Measurements from ENCODE around the gene HOXC5.

HOXC5 gene

DNA sequence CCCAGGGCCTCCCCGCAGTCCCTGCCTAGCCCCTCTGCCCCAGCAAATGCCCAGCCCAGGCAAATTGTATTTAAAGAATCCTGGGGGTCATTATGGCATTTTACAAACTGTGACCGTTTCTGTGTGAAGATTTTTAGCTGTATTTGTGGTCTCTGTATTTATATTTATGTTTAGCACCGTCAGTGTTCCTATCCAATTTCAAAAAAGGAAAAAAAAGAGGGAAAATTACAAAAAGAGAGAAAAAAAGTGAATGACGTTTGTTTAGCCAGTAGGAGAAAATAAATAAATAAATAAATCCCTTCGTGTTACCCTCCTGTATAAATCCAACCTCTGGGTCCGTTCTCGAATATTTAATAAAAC lies 2.4 kb upstream of the HOXC5 start:
- Mint-ChIP-seq H3K36me3 (no peaks in the 10 kb centered on the region), H3K27ac (no peak overlapping the region), H3K27me3 (peaks cover 94% of the 10 kb centered on the region), H3K9me3 (no peaks in the 10 kb centered on the region), H3K4me3 (no peak overlapping the region), H3K4me1 (peaks cover 43% of the 10 kb centered on the region)
- no peak for ATAC-seq

DNA sequence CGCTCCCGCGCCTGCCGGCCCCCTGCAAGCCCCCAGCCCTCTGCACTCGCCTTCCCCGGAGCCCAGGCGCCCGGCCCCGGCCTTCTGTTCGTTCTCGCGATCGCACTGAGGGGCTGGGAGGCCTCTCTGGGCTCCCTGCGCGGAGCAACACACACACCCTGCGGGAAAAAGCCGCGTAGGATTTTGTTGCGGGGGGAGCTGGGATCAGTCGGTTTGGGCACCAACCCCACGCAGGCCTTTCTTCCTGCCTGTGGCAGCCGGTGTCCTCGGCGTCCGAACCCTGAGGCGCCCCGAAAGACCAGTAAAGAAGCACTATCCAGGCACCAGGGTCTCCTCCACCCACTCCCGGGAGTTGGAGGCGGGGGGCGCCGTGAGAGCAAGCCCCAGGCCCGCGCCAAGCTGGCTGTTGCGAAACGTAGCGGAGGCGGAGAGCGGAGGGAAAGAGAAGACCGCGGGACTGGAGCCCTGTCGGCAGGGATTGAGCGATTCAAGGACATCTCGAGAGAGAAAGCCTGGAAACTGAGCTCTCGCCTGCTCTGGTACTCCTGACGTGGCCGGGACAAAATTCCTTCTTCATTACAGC lies 1.9 kb upstream of the HOXC5 start:
- Mint-ChIP-seq H3K4me3 (no peak overlapping the region), H3K27me3 (peaks cover 94% of the 10 kb centered on the region), H3K27ac (no peak overlapping the region), H3K4me1 (peaks cover 39% of the 10 kb centered on the region), H3K36me3 (no peaks in the 10 kb centered on the region), H3K9me3 (no peaks in the 10 kb centered on the region)
- ATAC-seq: no peak

DNA sequence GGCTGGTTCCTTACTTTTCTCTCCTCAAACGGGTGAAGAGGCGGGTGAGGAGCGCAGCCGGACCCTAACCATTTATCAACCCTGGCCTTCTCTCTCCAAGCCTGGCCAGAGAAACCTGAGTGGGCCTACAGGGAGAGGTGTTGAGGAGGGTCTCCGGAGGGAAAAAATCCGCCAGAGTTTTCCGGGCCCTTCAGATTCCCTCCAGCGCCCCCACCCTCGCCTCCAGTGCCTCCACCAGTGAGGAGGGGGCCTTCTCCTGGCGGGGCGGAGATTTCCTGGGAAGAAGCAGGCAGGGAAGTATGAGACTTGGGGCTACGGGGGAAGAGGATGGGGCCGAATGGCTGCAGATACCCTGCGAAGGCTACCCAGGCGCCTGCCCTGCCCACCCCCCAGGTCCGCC lies 1.4 kb upstream of the HOXC5 start:
- Mint-ChIP-seq H3K4me1 (peaks cover 36% of the 10 kb centered on the region), H3K27me3 (peaks cover 94% of the 10 kb centered on the region), H3K27ac (no peak overlapping the region), H3K9me3 (no peaks in the 10 kb centered on the region), H3K36me3 (no peaks in the 10 kb centered on the region), H3K4me3 (no peak overlapping the region)
- ATAC-seq: no peak

DNA sequence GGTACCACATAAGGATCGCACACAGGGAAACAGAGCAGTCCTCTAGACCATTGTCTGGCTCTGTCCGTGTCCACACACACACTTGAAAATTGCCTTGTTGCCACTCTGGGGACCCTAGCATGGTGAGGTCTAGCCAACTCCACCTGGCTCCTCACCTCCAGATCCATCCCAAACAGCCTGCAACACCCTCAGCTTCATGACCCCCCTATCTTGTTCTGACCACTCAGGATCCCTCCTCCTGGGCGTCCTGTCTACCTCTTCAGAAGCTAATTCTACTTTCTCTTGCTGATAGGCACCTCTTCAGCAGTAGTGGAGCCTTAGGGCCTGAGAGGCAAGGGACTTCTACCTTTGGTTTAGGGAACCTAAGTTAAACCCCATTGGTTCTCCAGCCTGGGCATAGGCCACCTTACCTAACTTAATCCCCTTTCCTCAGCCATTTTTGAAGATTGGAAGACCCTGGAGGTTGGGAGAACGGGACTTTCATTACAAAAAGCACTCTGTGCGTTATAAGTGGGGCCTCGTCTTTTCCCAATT lies 697 bp upstream of the HOXC5 start:
- no peak for ATAC-seq
- Mint-ChIP-seq H3K27me3 (peaks cover 94% of the 10 kb centered on the region), H3K27ac (no peak overlapping the region), H3K4me3 (no peak overlapping the region), H3K4me1 (peaks cover 32% of the 10 kb centered on the region), H3K9me3 (no peaks in the 10 kb centered on the region), H3K36me3 (no peaks in the 10 kb centered on the region)

DNA sequence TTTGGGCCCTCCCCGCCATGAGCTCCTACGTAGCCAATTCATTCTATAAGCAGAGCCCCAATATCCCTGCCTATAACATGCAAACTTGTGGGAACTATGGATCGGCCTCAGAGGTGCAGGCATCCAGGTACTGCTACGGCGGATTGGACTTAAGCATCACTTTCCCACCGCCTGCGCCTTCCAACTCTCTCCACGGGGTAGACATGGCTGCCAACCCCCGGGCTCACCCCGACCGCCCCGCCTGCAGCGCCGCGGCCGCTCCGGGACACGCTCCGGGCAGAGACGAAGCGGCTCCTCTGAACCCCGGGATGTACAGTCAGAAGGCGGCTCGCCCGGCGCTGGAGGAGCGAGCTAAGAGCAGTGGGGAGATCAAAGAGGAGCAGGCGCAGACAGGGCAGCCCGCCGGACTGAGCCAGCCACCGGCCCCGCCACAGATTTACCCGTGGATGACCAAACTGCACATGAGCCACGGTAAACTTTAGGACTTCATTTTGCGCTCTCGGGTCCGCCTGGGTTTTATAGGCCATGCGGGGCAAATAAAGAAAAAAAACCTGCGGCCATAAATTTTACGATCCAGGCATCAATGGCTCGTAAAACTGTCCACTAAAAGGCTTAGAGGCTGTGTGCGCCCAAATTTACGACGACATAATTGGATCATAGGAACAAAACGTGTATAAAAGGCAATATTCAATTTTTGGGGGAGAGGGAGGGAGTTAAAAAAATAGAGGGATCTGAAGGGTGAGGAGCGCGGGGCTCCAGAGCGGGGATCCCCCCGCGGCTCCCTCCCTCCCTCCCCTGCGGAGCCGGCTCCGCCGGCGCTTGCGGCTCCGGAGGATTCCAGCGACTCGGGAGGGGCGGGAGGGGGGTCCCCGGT lies 493 bp downstream of the HOXC5 start:
- Mint-ChIP-seq H3K36me3 (no peaks in the 10 kb centered on the region), H3K27ac (no peak overlapping the region)
- ATAC-seq: no peak

DNA sequence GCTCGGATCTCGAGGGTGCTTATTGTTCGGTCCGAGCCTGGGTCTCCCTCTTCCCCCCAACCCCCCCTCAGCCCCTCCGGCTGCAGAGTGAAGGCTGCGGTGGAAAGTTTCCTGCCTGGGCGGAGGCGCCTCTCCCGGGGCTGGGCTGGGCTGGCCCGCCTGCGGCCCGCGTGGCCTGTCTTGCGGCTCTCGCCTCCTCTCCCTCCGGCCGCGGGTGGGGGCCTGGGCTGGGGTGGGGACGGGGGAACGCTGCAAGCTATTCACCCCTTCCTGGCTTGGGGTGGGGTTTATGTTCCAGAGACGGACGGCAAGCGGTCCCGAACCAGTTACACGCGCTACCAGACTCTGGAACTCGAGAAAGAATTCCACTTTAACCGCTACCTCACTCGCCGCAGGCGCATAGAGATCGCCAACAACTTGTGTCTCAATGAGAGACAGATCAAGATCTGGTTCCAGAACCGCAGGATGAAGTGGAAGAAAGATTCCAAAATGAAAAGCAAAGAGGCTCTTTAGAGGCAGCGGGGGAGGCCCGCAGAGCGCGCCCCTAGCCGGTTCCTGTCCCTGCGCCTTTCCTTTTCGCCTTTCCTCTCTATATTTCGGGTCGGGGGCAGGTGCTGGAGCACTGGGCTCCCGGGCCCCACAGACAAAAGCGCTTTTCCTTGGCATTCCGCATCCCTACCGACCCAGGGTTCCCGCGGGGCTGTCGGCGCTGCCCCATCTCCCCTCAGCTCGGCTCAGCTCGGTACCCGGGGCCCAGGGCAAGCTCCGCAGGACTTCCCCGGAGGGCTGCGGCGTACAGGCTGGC lies 1.3 kb downstream of the HOXC5 start:
- H3K9me3 Mint-ChIP-seq: no peaks in the 10 kb centered on the region
- peaks cover 95% of the 10 kb centered on the region for H3K27me3 Mint-ChIP-seq
- peak overlapping the region; percentile 61 for H3K4me3 Mint-ChIP-seq
- H3K4me1 Mint-ChIP-seq: peaks cover 26% of the 10 kb centered on the region
- peak; percentile 18 for ATAC-seq
- no peak overlapping the region for H3K27ac Mint-ChIP-seq
- no peaks in the 10 kb centered on the region for H3K36me3 Mint-ChIP-seq

More for the DNA sequence above, 493 bp downstream of the HOXC5 start:
- Mint-ChIP-seq H3K9me3 (no peaks in the 10 kb centered on the region), H3K4me3 (peak overlapping the region; percentile 68), H3K4me1 (peaks cover 26% of the 10 kb centered on the region), H3K27me3 (peaks cover 94% of the 10 kb centered on the region)

DNA sequence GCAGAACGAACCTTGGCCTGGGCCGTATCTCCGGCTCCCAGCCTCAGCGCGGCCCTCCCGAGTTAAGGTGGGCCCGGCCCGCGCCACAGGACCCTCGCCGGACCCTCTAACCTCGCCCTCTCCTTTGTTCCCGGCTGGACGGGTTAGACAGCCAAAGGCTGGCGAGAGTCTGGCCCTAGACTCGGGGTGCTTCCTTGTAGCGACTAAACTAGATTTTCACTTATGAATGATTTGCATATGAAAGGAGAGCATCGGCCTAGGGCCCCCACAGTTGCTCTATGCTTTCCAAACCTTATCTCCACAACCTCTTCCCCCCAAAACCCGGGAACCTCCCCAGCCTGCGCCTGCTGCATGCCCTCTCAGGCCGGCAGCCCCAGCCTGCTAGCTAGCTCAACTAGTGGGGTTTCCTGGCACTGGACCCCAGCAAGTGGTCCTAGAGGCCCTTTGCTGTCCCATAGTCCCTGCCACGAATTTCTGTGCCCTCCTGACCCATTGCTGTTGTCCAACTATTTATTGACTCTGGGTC lies 2.0 kb downstream of the HOXC5 start:
- H3K4me3 Mint-ChIP-seq: peak overlapping the region; percentile 42
- H3K9me3 Mint-ChIP-seq: no peaks in the 10 kb centered on the region
- H3K36me3 Mint-ChIP-seq: no peaks in the 10 kb centered on the region
- peaks cover 26% of the 10 kb centered on the region for H3K4me1 Mint-ChIP-seq
- H3K27ac Mint-ChIP-seq: no peak overlapping the region
- no peak for ATAC-seq
- peaks cover 95% of the 10 kb centered on the region for H3K27me3 Mint-ChIP-seq

DNA sequence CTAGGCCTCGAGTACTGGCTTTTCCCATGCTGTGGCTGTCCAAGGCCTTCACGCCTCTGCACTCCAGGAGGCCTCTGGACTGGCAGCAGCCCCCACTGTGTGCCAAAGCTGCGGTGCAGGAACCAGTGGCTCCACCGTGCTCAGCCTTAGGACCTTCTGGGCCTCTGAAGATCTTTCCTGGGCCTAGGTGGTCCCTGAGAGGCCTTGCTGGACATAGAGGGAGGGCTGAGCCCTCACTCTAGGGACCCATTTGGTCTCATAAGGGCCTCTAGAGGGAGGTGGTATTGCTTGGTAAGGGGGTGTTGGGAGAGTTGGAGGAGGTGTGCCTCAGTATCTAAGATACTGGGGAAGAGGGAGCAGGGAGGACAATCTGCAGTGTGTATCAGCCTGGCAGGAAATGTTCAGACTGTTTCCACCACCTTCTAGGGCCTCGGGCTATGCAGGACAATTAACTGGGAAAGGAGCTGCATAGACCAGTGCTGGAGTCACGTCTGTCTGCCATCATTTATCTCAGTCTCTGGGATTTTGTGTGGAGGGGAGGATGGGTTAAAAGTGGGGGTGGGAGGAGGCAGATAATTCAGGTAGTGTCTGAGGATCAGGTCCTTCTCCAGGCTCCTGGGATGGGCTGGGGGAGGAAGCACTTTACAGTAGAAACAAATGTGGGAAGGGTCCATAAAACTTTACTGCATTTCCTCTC lies 2.9 kb downstream of the HOXC5 start:
- no peak overlapping the region for H3K4me3 Mint-ChIP-seq
- ATAC-seq: no peak
- H3K4me1 Mint-ChIP-seq: peaks cover 26% of the 10 kb centered on the region

DNA sequence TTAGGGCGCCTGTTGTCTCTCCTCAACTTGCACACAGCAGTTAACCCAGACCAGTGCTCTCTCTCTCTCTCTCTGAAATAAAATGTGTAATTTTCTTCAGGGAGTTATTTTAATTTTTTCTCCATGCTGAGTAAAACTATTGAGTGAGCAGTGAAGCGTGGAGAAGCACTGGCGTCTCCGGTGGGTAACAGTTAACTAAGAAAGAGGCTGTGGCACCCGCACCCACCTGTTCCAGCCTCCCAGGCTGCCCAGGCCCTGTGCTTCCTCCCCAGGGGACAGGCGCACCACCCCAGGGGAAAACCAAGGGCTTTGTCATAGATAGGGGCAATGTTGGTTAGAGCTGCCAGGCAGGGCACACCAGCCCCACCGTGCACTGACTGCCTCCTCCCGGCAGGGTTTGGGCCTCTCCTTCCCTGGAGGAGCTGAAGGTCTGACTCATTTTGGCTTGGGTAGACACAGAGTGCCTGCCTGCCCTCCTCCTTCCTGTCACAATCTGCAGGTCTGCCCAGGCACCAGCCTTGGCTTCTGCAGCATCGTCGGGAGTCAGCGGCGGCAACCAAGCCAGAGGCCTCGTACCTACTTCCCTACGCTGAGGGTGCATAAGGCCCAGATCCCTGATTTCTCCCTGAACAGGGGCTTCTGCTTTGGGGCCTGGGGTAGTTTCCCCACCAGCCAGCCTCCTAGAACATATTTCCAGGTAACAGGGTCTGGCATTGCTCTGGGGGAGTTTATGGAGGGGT lies 3.9 kb downstream of the HOXC5 start:
- ATAC-seq: peak; percentile 44
- Mint-ChIP-seq H3K9me3 (no peaks in the 10 kb centered on the region), H3K36me3 (no peaks in the 10 kb centered on the region), H3K4me3 (no peak overlapping the region), H3K4me1 (peaks cover 26% of the 10 kb centered on the region), H3K27me3 (peaks cover 95% of the 10 kb centered on the region), H3K27ac (no peak overlapping the region)

More for the DNA sequence above, 2.9 kb downstream of the HOXC5 start:
- peaks cover 95% of the 10 kb centered on the region for H3K27me3 Mint-ChIP-seq
- H3K36me3 Mint-ChIP-seq: no peaks in the 10 kb centered on the region
- H3K27ac Mint-ChIP-seq: no peak overlapping the region
- H3K9me3 Mint-ChIP-seq: no peaks in the 10 kb centered on the region

DNA sequence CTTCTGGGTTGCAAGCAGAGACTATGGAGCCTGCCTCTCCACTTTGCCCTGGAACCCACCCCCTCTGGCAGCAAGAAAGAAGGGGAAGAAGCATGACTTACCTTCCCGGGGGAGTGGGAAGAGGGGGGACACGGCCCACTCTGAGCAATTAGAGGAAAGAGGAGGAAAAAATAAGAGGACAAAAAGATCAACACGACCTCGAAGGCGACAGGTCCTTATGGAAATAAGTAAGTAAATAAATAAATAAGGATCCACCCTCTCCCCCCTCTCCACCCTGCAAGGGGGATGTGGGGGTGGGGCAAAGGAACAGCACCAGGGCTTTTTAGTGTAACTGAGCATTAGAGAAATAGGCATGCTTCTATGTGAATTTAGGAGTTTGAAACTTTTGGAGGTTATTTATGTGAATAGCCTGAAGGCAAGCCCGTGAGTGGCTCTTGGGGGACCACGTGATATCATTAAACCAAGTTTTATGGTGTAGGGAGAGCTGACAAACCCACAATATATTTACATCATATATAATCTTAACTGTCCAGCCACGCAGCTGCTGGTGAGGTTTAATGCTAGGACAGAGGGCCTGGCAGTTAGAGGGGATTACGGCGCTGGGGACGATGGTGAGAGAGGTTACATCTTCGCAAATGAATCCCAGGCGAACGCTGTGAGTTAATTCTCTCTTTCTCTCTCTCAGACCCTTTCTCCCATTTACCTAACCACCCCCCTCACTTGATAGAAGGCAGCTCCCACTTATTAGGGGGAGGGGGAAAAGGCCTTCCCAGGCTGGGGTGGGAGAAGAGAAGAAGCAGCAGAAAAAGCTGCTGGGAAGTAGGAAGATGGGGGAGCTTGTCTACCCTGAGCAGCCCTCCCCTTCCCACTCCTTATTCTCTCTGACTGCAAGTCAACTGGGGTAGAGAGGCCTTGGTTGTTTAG lies 4.8 kb downstream of the HOXC5 start:
- Mint-ChIP-seq H3K9me3 (no peaks in the 10 kb centered on the region), H3K4me3 (no peak overlapping the region), H3K4me1 (peaks cover 21% of the 10 kb centered on the region), H3K36me3 (no peaks in the 10 kb centered on the region), H3K27me3 (peaks cover 95% of the 10 kb centered on the region), H3K27ac (no peak overlapping the region)
- ATAC-seq: no peak

DNA sequence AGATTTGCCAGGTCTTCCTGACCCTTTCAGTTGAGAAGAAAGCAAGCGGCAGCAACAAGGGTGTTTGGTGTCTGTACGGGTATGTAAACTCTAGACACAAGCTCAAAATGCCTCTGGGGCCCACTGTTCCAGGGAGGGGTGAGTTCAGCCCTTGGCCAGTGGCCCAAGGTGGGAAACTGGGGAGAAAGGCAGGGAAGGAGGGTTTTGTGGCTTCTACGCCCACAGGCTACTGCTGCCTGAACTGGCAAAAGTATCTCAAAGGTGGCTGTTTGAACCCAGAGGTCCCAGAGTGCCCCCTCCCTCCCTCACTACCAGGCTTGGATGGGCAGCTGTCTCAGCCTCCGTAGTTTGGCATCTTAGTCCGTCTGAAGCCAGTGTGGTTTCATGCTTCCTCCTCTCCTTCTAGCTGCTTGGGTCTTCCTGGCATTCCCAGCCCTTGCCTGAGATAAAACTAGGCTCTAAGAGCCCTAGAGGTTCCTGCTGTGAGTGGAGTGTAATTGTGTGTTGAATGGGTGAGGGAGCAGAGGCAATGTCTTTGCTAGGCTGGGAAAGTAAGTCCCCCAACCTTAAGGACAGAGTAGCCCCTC lies 5.5 kb downstream of the HOXC5 start:
- H3K4me1 Mint-ChIP-seq: peaks cover 14% of the 10 kb centered on the region
- peaks cover 95% of the 10 kb centered on the region for H3K27me3 Mint-ChIP-seq
- no peaks in the 10 kb centered on the region for H3K9me3 Mint-ChIP-seq
- no peak for ATAC-seq
- H3K27ac Mint-ChIP-seq: no peak overlapping the region
- no peak overlapping the region for H3K4me3 Mint-ChIP-seq
- H3K36me3 Mint-ChIP-seq: no peaks in the 10 kb centered on the region

DNA sequence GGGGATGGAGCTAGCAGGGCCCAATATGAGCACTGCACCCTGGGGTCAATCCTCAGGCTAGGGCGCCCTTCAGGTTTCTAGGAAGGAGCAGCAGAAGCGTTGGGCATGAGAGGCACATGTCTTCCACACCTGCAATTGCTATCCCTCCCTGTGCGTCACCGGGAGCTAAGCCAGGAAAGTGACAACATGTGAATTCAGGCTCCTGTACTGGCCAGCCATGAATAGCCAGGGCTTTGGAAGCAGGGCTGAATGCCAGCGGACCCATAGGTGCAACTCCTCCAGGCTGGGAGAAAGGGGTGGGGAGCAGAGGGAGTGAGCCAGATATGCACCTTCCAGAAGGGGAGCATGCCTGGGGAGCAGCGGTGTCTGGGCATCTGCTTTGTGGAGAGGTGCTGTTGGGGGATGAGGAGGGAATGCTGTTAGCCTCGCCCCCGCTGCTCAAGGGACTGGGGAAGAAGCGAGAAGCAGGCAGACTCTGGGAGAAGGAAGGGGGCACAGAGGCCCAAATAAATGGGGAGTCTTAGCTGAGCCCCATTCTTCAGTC lies 6.1 kb downstream of the HOXC5 start:
- Mint-ChIP-seq H3K36me3 (no peaks in the 10 kb centered on the region), H3K27me3 (peaks cover 96% of the 10 kb centered on the region)

More for the DNA sequence above, 6.1 kb downstream of the HOXC5 start:
- ATAC-seq: no peak
- H3K4me3 Mint-ChIP-seq: no peak overlapping the region
- no peaks in the 10 kb centered on the region for H3K9me3 Mint-ChIP-seq
- H3K4me1 Mint-ChIP-seq: peaks cover 12% of the 10 kb centered on the region
- no peak overlapping the region for H3K27ac Mint-ChIP-seq
